ENCODE results near the gene CNTN3. TPM values are rescaled to one million over a fixed set of nuclear protein-coding genes. Genes with fewer than 3 reads are reported as not detected.

Gene CNTN3
- total and polyA plus RNA-seq, 2 of the 13 experiments (the other 11 are each of a cell fraction or from before 2014, with no cell fraction given): not detected

DNA sequence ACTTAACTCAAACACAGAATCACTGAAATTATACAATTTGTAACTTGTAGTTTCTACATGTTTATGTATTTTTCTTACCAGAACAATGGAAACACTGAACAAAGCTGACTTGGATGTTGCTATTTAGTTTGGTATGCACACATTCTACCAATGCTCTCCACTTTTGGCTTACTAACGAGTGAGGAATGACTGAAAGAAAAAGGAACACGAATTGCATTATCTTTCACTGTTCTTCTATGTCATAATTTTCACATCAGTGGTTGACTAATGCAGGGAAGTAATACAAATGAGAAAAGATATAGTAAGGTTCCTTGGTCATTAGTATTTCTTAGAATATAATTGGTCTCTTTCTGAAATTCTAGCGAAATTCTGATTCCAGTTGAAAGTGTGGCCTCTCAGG is 9.8 kb upstream of the CNTN3 start:
- no peaks in the 10 kb centered on the region for H3K36me3 ChIP-seq (replicated peaks in 1 of 2; ENCODE audit: control insufficient read depth in 1 of 2, insufficient read depth in 2 of 2, low read length in 2 of 2)
- POLR2A ChIA-PET: no interaction called here
- H3K4me3 ChIP-seq (replicated peaks in 1 of 3; ENCODE audit: insufficient read depth in 1 of 3, low read depth in 2 of 3, low read length in 3 of 3): no peak overlapping the region
- in situ Hi-C loops (cut with HindIII; ENCODE audit: extremely low pct_ligation_motif_present, low pct_unique_long_range_greater_than_20kb): no loop called here
- intact Hi-C loops (cut with micrococcal nuclease; ENCODE audit: unreplicated experiment): no loop called here
- FAIRE-seq (no peak), DNase-seq (ENCODE audit: low spot score) (no peak), ATAC-seq (no peak)
- H3K27me3 ChIP-seq (ENCODE audit: control insufficient read depth in 1 of 2, insufficient read depth in 2 of 2, low read length in 2 of 2): no peaks in the 10 kb centered on the region
- TF ChIP-seq, protein P1, sequence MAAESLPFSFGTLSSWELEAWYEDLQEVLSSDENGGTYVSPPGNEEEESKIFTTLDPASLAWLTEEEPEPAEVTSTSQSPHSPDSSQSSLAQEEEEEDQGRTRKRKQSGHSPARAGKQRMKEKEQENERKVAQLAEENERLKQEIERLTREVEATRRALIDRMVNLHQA (CRISPR knock-in tag; IDR thresholded peaks at IDR 0.05): no peak
- TF ChIP-seq ZNF510 (CRISPR knock-in tag; IDR thresholded peaks at IDR 0.05; ENCODE audit: low read depth) (no peak), KMT2A (CRISPR knock-in tag; IDR thresholded peaks at IDR 0.05) (no peak), ZNF747 (CRISPR knock-in tag; IDR thresholded peaks at IDR 0.05; ENCODE audit: borderline replicate concordance) (no peak), ZNF468 (CRISPR knock-in tag; IDR thresholded peaks at IDR 0.05) (no peak), HOXA3 (CRISPR knock-in tag; IDR thresholded peaks at IDR 0.05) (no peak), SP4 (CRISPR knock-in tag; IDR thresholded peaks at IDR 0.05) (no peak)
- no peaks in the 10 kb centered on the region for H4K20me1 ChIP-seq (ENCODE audit: insufficient read depth, low read length)
- no peaks in the 10 kb centered on the region for H3K9me3 ChIP-seq (ENCODE audit: low read length)
- no peak overlapping the region for H2AFZ ChIP-seq (ENCODE audit: low read length)
- H3K27ac ChIP-seq (ENCODE audit: extremely low read length, insufficient read depth, low read length): no peak overlapping the region
- CTCF ChIA-PET (ENCODE audit: low intra/inter-chr PET ratio, low total read pairs): no interaction called here
- 0% methylated on average over 3 of the region's 3 CpGs for WGBS (ENCODE audit: low lambda C conversion rate)
- no peak overlapping the region for H3K4me2 ChIP-seq (ENCODE audit: low read depth, low read length)
- H3K9ac ChIP-seq (ENCODE audit: insufficient read depth, low read depth, low read length): no peak overlapping the region
- no TSS peak for BruUV-seq (replicated peaks)
- H3K4me1 ChIP-seq (ENCODE audit: insufficient read depth, low read length): no peaks in the 10 kb centered on the region
- H3K79me2 ChIP-seq (ENCODE audit: insufficient read depth, low read length): no peaks in the 10 kb centered on the region

DNA sequence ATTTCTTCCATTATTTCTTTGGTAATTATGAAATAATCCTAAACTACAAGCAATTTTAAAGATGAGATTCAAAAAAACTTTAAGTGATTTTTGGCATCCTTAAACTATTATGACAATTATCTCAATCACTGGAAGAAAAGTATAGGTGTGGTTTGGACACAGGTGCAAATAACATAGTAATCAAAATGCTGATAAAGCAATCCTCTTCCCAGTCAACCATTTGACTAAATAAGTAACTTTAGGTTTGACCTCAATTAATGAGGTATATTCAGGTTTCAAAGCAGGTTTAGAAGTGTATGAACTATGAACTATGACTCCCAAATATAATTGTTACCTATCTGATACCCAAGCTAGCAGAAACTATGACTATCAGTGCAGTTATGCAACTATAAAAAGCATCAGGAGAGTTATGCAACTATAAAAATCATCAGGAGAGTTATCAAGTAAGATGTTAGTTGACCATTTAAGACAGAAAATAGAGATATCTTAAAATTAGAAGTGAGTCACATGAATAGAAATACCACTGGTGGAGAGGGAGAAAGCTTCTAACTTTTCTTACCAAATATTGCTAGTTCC is 8.9 kb upstream of the CNTN3 start:
- Histone ChIP-seq H3K4me3 (replicated peaks in 1 of 3; ENCODE audit: insufficient read depth in 1 of 3, low read depth in 2 of 3, low read length in 3 of 3) (no peak overlapping the region), H3K79me2 (ENCODE audit: insufficient read depth, low read length) (no peaks in the 10 kb centered on the region), H3K36me3 (replicated peaks in 1 of 2; ENCODE audit: control insufficient read depth in 1 of 2, insufficient read depth in 2 of 2, low read length in 2 of 2) (no peaks in the 10 kb centered on the region), H3K9me3 (ENCODE audit: low read length) (no peaks in the 10 kb centered on the region), H3K27ac (ENCODE audit: extremely low read length, insufficient read depth, low read length) (no peak overlapping the region), H2AFZ (ENCODE audit: low read length) (no peak overlapping the region), H3K4me1 (ENCODE audit: insufficient read depth, low read length) (no peaks in the 10 kb centered on the region), H3K4me2 (ENCODE audit: low read depth, low read length) (no peak overlapping the region), H3K9ac (ENCODE audit: insufficient read depth, low read depth, low read length) (no peak overlapping the region), H3K27me3 (ENCODE audit: control insufficient read depth in 1 of 2, insufficient read depth in 2 of 2, low read length in 2 of 2) (no peaks in the 10 kb centered on the region), H4K20me1 (ENCODE audit: insufficient read depth, low read length) (no peaks in the 10 kb centered on the region)
- no peak for FAIRE-seq
- in situ Hi-C loops (cut with HindIII; ENCODE audit: extremely low pct_ligation_motif_present, low pct_unique_long_range_greater_than_20kb): no loop called here
- TF ChIP-seq BORCS8-MEF2B (CRISPR knock-in tag; IDR thresholded peaks at IDR 0.05) (no peak), MAFK (conservative IDR thresholded peaks at IDR 0.05 in 1 of 2, IDR thresholded peaks at IDR 0.05 in 1 of 2; ENCODE audit: low read length in 2 of 2) (peak; percentile 42 to 70; a peak in 3 of 4 replicates)
- CTCF ChIA-PET (ENCODE audit: low intra/inter-chr PET ratio, low total read pairs): no interaction called here
- POLR2A ChIA-PET: no interaction called here
- no peak for ATAC-seq
- BruUV-seq (replicated peaks): no TSS peak
- intact Hi-C loops (cut with micrococcal nuclease; ENCODE audit: unreplicated experiment): no loop called here
- DNase-seq (ENCODE audit: low spot score): no peak

All from HepG2 (cell line).